GM23338 (cell line): ENCODE data around the gene WDSUB1. TPM values are rescaled to one million over a fixed set of nuclear protein-coding genes. Genes with fewer than 3 reads are reported as not detected.

Experiments used
- ATAC-seq: fragments of 200-7000 bp; cut with Tn5 transposase; 3 replicates; pipeline ENCODE4 v1.9.1; 2020
- DNase-seq: peaks from one replicate; pipeline ENCODE4 v3.0.0-alpha.2; 2015; ENCODE audit warnings: low spot score
- H2AFZ ChIP-seq: fragments of 200-600 bp; sonication (generic); 2 replicates; pipeline ENCODE4 v1.8.0; 2016; ENCODE audit warnings: antibody characterized with exemption, mild to moderate bottlenecking, moderate library complexity
- H3F3A ChIP-seq: fragments of 200-600 bp; sonication (generic); replicated peaks from 2 replicates; pipeline ENCODE4 v1.8.0; 2017; ENCODE audit warnings: antibody characterized with exemption, mixed run types, low read depth
- H3K27ac ChIP-seq: fragments of 200-600 bp; sonication (generic); 2 replicates; pipeline ENCODE4 v1.6.1; 2016; ENCODE audit warnings: low read depth
- H3K27me3 ChIP-seq: fragments of 200-600 bp; sonication (generic); 2 replicates; pipeline ENCODE4 v1.8.0; 2016; ENCODE audit warnings: mild to moderate bottlenecking, mixed run types, moderate library complexity; ENCODE audit not compliant: insufficient read depth
- H3K36me3 ChIP-seq: fragments of 200-600 bp; sonication (generic); 2 replicates; pipeline ENCODE4 v1.8.0; 2016; ENCODE audit warnings: mild to moderate bottlenecking; ENCODE audit not compliant: insufficient read depth
- H3K4me1 ChIP-seq: fragments of 200-600 bp; sonication (generic); 2 replicates; pipeline ENCODE4 v1.8.0; 2016; ENCODE audit warnings: mild to moderate bottlenecking, moderate library complexity; ENCODE audit not compliant: insufficient read depth
- H3K4me2 ChIP-seq: fragments of 200-600 bp; sonication (generic); 2 replicates; pipeline ENCODE4 v1.7.1; 2017; ENCODE audit warnings: mixed run types
- H3K4me3 ChIP-seq: fragments of 200-600 bp; sonication (generic); 2 replicates; pipeline ENCODE4 v1.6.1; 2016; ENCODE audit warnings: mixed run types
- H3K79me2 ChIP-seq: fragments of 200-600 bp; sonication (generic); replicated peaks from 2 replicates; pipeline ENCODE4 v1.8.0; 2017; ENCODE audit warnings: mild to moderate bottlenecking; ENCODE audit not compliant: insufficient read depth
- H3K9me2 ChIP-seq: fragments of 200-600 bp; sonication (generic); 2 replicates; pipeline ENCODE4 v1.8.0; 2017; ENCODE audit not compliant: insufficient read depth
- H4K20me1 ChIP-seq: fragments of 200-600 bp; sonication (generic); replicated peaks from 2 replicates; pipeline ENCODE4 v1.8.0; 2017; ENCODE audit warnings: mild to moderate bottlenecking; ENCODE audit not compliant: insufficient read depth
- H3K27ac Mint-ChIP-seq: 2 replicates; pipeline ENCODE4 v1.8.0; 2020; ENCODE audit warnings: inconsistent platforms, mild to moderate bottlenecking, moderate library complexity, mixed read lengths
- H3K27me3 Mint-ChIP-seq: 3 replicates; pipeline ENCODE4 v1.8.0; 2022; ENCODE audit warnings: low read depth, mild to moderate bottlenecking, moderate library complexity, mixed read lengths, inconsistent platforms; ENCODE audit not compliant: insufficient read depth, poor library complexity
- H3K36me3 Mint-ChIP-seq: 3 replicates; pipeline ENCODE4 v1.8.0; 2021; ENCODE audit warnings: low read depth, mild to moderate bottlenecking, inconsistent platforms, moderate library complexity, mixed read lengths
- H3K4me1 Mint-ChIP-seq: 3 replicates; pipeline ENCODE4 v1.8.0; 2020; ENCODE audit warnings: mild to moderate bottlenecking, inconsistent platforms, mixed read lengths
- H3K4me3 Mint-ChIP-seq: 3 replicates; pipeline ENCODE4 v1.8.0; 2021; ENCODE audit warnings: moderate library complexity, mild to moderate bottlenecking, inconsistent platforms, mixed read lengths
- H3K9me3 Mint-ChIP-seq: 3 replicates; pipeline ENCODE4 v1.8.0; 2020; ENCODE audit warnings: moderate library complexity, mild to moderate bottlenecking, inconsistent platforms, mixed read lengths
- EZH2 ChIP-seq: fragments of 200-600 bp; sonication (generic); IDR thresholded peaks from one replicate; pipeline ENCODE4 v1.8.0; 2017; ENCODE audit warnings: antibody characterized with exemption, mild to moderate bottlenecking, low read depth; ENCODE audit not compliant: unreplicated experiment
- EZH2phosphoT487 ChIP-seq: fragments of 200-600 bp; sonication (generic); IDR thresholded peaks from one replicate; pipeline ENCODE4 v1.8.1; 2018; ENCODE audit warnings: antibody characterized with exemption; ENCODE audit not compliant: unreplicated experiment
- JUNB ChIP-seq: IDR thresholded peaks from one replicate; pipeline ENCODE4 v1.6.1; 2016; ENCODE audit warnings: antibody characterized with exemption; ENCODE audit not compliant: unreplicated experiment
- STAT1 ChIP-seq: IDR thresholded peaks from one replicate; pipeline ENCODE4 v1.6.1; 2016; ENCODE audit warnings: antibody characterized with exemption; ENCODE audit not compliant: unreplicated experiment
- ZNF114 ChIP-seq: fragments of 250-450 bp; sonication (Bioruptor Pico); IDR thresholded peaks from 2 replicates; pipeline ENCODE4 v1.5.0; 2020; ENCODE audit warnings: mild to moderate bottlenecking, moderate library complexity
- polyA plus RNA-seq: library from polyadenylated mRNA; unstranded; fragments of >200 nt; fragmentation: Nextera tagmentation; extraction: Ambion mirVana; gene quantifications from 2 replicates; pipeline ENCODE4 v1.2.1, GENCODE V29; 2016
- total RNA-seq: library from RNA; depleted of rRNA; stranded (reverse); fragments of >200 nt; shearing (Covaris generic); gene quantifications from 2 replicates; pipeline ENCODE4 v1.2.3, GENCODE V29; 2014
- TF ChIP-seq, protein P1 (sequence below): IDR thresholded peaks from one replicate; pipeline ENCODE4 v1.6.1; 2018; ENCODE audit warnings: antibody characterized with exemption; ENCODE audit not compliant: unreplicated experiment
- TF ChIP-seq, protein P2 (sequence below): fragments of 250-450 bp; sonication (Bioruptor Pico); IDR thresholded peaks from 2 replicates; pipeline ENCODE4 v1.5.0; 2020; ENCODE audit warnings: mild to moderate bottlenecking, moderate library complexity
- TF ChIP-seq, protein P3 (sequence below): IDR thresholded peaks from 2 replicates; pipeline ENCODE4 v1.6.1; 2016; ENCODE audit warnings: antibody characterized with exemption

The WDSUB1 gene
- total and polyA plus RNA-seq, 2 experiments from 2014 or later: 9.9 to 12.2 TPM

DNA sequence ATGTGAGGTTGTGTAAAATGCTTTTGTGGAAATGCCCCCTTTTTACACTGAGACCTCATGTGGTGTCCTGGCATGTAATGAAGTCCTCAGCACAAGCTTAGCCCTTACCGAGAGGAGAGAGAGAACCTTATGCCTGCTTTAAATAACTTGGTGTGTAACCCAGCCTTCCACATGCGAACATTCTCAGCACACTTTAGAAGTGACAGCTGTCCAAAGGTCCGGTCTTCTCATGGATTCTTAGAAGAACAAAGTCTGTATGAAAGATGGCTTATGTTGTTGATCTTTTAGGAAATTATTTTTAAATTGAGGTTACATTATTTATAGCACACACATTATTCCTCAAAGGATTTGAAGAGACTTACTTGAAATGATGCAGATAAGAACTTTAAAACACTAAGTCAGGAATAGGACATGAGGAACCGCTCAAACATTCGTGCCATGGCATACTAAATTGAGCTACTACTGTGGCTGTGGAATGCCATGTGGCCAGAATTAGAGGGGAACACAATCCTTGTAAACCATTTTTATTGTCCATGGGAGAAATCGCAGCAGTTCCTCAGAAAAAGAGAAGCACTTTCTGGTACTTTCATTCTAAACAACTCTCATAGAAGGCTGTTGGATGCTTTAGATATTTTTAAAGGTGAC is 79.6 kb downstream of the WDSUB1 start:
- Mint-ChIP-seq H3K27ac (no peak overlapping the region), H3K27me3 (peaks cover 32% of the 10 kb centered on the region), H3K36me3 (no peaks in the 10 kb centered on the region), H3K4me1 (peaks cover 11% of the 10 kb centered on the region), H3K4me3 (no peak overlapping the region), H3K9me3 (no peaks in the 10 kb centered on the region)
- no peak for ATAC-seq
- H3K4me2 ChIP-seq: no peak overlapping the region
- no peak overlapping the region for H3K4me3 ChIP-seq
- H2AFZ ChIP-seq: no peak overlapping the region
- H3K79me2 ChIP-seq: no peaks in the 10 kb centered on the region
- no peak for DNase-seq
- H3F3A ChIP-seq: no peaks in the 10 kb centered on the region
- H3K27me3 ChIP-seq: peaks cover 34% of the 10 kb centered on the region
- H3K36me3 ChIP-seq: no peaks in the 10 kb centered on the region
- peaks cover 3% of the 10 kb centered on the region for H4K20me1 ChIP-seq
- H3K4me1 ChIP-seq: peaks cover 2% of the 10 kb centered on the region; the same call in 1 of the 2 replicates
- H3K9me2 ChIP-seq: 0 out of 2 replicates have a peak, but pooled peaks cover 6% of the 10 kb centered on the region
- H3K27ac ChIP-seq: no peak overlapping the region
- TF ChIP-seq JUNB (no peak), EZH2phosphoT487 (no peak), STAT1 (no peak), ZNF114 (CRISPR knock-in tag) (no peak), EZH2 (no peak)
- TF ChIP-seq, protein P1, sequence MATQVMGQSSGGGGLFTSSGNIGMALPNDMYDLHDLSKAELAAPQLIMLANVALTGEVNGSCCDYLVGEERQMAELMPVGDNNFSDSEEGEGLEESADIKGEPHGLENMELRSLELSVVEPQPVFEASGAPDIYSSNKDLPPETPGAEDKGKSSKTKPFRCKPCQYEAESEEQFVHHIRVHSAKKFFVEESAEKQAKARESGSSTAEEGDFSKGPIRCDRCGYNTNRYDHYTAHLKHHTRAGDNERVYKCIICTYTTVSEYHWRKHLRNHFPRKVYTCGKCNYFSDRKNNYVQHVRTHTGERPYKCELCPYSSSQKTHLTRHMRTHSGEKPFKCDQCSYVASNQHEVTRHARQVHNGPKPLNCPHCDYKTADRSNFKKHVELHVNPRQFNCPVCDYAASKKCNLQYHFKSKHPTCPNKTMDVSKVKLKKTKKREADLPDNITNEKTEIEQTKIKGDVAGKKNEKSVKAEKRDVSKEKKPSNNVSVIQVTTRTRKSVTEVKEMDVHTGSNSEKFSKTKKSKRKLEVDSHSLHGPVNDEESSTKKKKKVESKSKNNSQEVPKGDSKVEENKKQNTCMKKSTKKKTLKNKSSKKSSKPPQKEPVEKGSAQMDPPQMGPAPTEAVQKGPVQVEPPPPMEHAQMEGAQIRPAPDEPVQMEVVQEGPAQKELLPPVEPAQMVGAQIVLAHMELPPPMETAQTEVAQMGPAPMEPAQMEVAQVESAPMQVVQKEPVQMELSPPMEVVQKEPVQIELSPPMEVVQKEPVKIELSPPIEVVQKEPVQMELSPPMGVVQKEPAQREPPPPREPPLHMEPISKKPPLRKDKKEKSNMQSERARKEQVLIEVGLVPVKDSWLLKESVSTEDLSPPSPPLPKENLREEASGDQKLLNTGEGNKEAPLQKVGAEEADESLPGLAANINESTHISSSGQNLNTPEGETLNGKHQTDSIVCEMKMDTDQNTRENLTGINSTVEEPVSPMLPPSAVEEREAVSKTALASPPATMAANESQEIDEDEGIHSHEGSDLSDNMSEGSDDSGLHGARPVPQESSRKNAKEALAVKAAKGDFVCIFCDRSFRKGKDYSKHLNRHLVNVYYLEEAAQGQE: no peak
- TF ChIP-seq, protein P2, sequence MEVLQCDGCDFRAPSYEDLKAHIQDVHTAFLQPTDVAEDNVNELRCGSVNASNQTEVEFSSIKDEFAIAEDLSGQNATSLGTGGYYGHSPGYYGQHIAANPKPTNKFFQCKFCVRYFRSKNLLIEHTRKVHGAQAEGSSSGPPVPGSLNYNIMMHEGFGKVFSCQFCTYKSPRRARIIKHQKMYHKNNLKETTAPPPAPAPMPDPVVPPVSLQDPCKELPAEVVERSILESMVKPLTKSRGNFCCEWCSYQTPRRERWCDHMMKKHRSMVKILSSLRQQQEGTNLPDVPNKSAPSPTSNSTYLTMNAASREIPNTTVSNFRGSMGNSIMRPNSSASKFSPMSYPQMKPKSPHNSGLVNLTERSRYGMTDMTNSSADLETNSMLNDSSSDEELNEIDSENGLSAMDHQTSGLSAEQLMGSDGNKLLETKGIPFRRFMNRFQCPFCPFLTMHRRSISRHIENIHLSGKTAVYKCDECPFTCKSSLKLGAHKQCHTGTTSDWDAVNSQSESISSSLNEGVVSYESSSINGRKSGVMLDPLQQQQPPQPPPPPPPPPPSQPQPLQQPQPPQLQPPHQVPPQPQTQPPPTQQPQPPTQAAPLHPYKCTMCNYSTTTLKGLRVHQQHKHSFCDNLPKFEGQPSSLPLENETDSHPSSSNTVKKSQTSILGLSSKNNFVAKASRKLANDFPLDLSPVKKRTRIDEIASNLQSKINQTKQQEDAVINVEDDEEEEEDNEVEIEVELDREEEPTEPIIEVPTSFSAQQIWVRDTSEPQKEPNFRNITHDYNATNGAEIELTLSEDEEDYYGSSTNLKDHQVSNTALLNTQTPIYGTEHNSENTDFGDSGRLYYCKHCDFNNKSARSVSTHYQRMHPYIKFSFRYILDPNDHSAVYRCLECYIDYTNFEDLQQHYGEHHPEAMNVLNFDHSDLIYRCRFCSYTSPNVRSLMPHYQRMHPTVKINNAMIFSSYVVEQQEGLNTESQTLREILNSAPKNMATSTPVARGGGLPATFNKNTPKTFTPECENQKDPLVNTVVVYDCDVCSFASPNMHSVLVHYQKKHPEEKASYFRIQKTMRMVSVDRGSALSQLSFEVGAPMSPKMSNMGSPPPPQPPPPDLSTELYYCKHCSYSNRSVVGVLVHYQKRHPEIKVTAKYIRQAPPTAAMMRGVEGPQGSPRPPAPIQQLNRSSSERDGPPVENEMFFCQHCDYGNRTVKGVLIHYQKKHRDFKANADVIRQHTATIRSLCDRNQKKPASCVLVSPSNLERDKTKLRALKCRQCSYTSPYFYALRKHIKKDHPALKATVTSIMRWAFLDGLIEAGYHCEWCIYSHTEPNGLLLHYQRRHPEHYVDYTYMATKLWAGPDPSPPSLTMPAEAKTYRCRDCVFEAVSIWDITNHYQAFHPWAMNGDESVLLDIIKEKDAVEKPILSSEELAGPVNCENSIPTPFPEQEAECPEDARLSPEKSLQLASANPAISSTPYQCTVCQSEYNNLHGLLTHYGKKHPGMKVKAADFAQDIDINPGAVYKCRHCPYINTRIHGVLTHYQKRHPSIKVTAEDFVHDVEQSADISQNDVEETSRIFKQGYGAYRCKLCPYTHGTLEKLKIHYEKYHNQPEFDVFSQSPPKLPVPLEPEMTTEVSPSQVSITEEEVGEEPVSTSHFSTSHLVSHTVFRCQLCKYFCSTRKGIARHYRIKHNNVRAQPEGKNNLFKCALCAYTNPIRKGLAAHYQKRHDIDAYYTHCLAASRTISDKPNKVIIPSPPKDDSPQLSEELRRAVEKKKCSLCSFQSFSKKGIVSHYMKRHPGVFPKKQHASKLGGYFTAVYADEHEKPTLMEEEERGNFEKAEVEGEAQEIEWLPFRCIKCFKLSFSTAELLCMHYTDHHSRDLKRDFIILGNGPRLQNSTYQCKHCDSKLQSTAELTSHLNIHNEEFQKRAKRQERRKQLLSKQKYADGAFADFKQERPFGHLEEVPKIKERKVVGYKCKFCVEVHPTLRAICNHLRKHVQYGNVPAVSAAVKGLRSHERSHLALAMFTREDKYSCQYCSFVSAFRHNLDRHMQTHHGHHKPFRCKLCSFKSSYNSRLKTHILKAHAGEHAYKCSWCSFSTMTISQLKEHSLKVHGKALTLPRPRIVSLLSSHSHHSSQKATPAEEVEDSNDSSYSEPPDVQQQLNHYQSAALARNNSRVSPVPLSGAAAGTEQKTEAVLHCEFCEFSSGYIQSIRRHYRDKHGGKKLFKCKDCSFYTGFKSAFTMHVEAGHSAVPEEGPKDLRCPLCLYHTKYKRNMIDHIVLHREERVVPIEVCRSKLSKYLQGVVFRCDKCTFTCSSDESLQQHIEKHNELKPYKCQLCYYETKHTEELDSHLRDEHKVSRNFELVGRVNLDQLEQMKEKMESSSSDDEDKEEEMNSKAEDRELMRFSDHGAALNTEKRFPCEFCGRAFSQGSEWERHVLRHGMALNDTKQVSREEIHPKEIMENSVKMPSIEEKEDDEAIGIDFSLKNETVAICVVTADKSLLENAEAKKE (CRISPR knock-in tag): no peak
- TF ChIP-seq, protein P3, sequence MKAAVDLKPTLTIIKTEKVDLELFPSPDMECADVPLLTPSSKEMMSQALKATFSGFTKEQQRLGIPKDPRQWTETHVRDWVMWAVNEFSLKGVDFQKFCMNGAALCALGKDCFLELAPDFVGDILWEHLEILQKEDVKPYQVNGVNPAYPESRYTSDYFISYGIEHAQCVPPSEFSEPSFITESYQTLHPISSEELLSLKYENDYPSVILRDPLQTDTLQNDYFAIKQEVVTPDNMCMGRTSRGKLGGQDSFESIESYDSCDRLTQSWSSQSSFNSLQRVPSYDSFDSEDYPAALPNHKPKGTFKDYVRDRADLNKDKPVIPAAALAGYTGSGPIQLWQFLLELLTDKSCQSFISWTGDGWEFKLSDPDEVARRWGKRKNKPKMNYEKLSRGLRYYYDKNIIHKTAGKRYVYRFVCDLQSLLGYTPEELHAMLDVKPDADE: no peak
